ENCODE measurements around the gene CALN1. TPM values are rescaled to one million over a fixed set of nuclear protein-coding genes. Genes with fewer than 3 reads are reported as not detected.

The CALN1 gene
- total RNA-seq, 1 experiment from 2014 or later = 0.05 TPM

GRCh38 chr7:71990138-71990462 is 422.0 kb downstream of the CALN1 start:
- ATAC-seq (no peak), DNase-seq (ENCODE audit: low read depth, low spot score) (no peak)
- no TSS peak for BruUV-seq (replicated peaks)
- Histone ChIP-seq H3K27ac (ENCODE audit: low read length) (no peak overlapping the region), H3K4me3 (ENCODE audit: low read depth in 2 of 2, low read length in 2 of 2) (no peak overlapping the region), H3K9me3 (ENCODE audit: control insufficient read depth, insufficient read depth, low read depth, low read length) (no peaks in the 10 kb centered on the region), H3K4me1 (ENCODE audit: control insufficient read depth, insufficient read depth, low read length) (no peaks in the 10 kb centered on the region), H3K27me3 (ENCODE audit: control insufficient read depth, insufficient read depth, low read length) (no peaks in the 10 kb centered on the region), H3K36me3 (ENCODE audit: control insufficient read depth, insufficient read depth, low read length) (no peaks in the 10 kb centered on the region)
- ChIA-PET CTCF (no interaction called here), POLR2A (no interaction called here)
- intact Hi-C loops (cut with micrococcal nuclease; ENCODE audit: unreplicated experiment) = no loop called here
- in situ Hi-C loops (cut with HindIII; ENCODE audit: low pct_unique_long_range_greater_than_20kb, low sequenced_read_pairs) = no loop called here
- TF ChIP-seq, protein P1, sequence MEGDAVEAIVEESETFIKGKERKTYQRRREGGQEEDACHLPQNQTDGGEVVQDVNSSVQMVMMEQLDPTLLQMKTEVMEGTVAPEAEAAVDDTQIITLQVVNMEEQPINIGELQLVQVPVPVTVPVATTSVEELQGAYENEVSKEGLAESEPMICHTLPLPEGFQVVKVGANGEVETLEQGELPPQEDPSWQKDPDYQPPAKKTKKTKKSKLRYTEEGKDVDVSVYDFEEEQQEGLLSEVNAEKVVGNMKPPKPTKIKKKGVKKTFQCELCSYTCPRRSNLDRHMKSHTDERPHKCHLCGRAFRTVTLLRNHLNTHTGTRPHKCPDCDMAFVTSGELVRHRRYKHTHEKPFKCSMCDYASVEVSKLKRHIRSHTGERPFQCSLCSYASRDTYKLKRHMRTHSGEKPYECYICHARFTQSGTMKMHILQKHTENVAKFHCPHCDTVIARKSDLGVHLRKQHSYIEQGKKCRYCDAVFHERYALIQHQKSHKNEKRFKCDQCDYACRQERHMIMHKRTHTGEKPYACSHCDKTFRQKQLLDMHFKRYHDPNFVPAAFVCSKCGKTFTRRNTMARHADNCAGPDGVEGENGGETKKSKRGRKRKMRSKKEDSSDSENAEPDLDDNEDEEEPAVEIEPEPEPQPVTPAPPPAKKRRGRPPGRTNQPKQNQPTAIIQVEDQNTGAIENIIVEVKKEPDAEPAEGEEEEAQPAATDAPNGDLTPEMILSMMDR (IDR thresholded peaks at IDR 0.05) = no peak
- TF ChIP-seq POLR2AphosphoS5 (IDR thresholded peaks at IDR 0.05; ENCODE audit: low read depth, low read length) = no peak
- TF ChIP-seq REST (IDR thresholded peaks at IDR 0.05; ENCODE audit: insufficient read depth in 1 of 2, low read depth in 2 of 2, low read length in 1 of 2) = no peak
- no peak for TF ChIP-seq SIN3A (IDR thresholded peaks at IDR 0.05; ENCODE audit: borderline replicate concordance, insufficient read depth, low read depth, low read length)
- TF ChIP-seq TCF7L2 (IDR thresholded peaks at IDR 0.05; ENCODE audit: low read depth, low read length) = no peak

DNA sequence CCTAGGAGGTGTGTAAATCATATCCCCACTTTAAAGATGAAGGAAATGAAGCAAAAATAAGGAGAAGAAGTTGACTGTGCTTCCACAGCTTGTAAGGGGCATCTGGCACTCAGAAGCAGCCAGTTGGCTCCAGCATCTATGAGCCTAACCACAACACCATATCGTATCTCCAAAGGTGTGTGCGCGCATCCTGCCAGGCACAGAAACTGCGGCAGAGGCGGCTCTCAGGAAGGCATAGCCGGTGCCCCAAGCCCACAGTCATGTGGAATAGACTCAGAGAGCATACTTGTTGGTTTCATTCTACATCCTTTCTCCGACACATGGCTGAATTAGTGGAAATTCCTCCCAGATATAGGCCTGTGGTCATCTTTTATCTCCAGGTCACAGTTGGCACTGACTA is 423.9 kb downstream of the CALN1 start:
- POLR2A ChIA-PET = no interaction called here
- no peaks in the 10 kb centered on the region for H3K4me1 ChIP-seq (ENCODE audit: control insufficient read depth, insufficient read depth, low read length)
- H3K9me3 ChIP-seq (ENCODE audit: control insufficient read depth, insufficient read depth, low read depth, low read length) = no peaks in the 10 kb centered on the region
- intact Hi-C loops (cut with micrococcal nuclease; ENCODE audit: unreplicated experiment) (no loop called here), in situ Hi-C loops (cut with HindIII; ENCODE audit: low pct_unique_long_range_greater_than_20kb, low sequenced_read_pairs) (no loop called here)
- DNase-seq (ENCODE audit: low read depth, low spot score) (no peak), ATAC-seq (no peak)
- no peak overlapping the region for H3K27ac ChIP-seq (ENCODE audit: low read length)
- CTCF ChIA-PET = no interaction called here
- BruUV-seq (replicated peaks) = no TSS peak
- TF ChIP-seq SIN3A (IDR thresholded peaks at IDR 0.05; ENCODE audit: borderline replicate concordance, insufficient read depth, low read depth, low read length) (no peak), POLR2AphosphoS5 (IDR thresholded peaks at IDR 0.05; ENCODE audit: low read depth, low read length) (no peak)
- H3K27me3 ChIP-seq (ENCODE audit: control insufficient read depth, insufficient read depth, low read length) = no peaks in the 10 kb centered on the region
- no peak overlapping the region for H3K4me3 ChIP-seq (ENCODE audit: low read depth in 2 of 2, low read length in 2 of 2)
- H3K36me3 ChIP-seq (ENCODE audit: control insufficient read depth, insufficient read depth, low read length) = no peaks in the 10 kb centered on the region

- DNase-seq (ENCODE audit: low read depth, low spot score) (no peak), ATAC-seq (no peak)
- H3K9me3 ChIP-seq (ENCODE audit: control insufficient read depth, insufficient read depth, low read depth, low read length) = no peaks in the 10 kb centered on the region
- H3K4me1 ChIP-seq (ENCODE audit: control insufficient read depth, insufficient read depth, low read length) = no peaks in the 10 kb centered on the region
- POLR2A ChIA-PET = no interaction called here
- H3K4me3 ChIP-seq (ENCODE audit: low read depth in 2 of 2, low read length in 2 of 2) = no peak overlapping the region
- no peak overlapping the region for H3K27ac ChIP-seq (ENCODE audit: low read length)
- H3K27me3 ChIP-seq (ENCODE audit: control insufficient read depth, insufficient read depth, low read length) = no peaks in the 10 kb centered on the region
- CTCF ChIA-PET = no interaction called here
- H3K36me3 ChIP-seq (ENCODE audit: control insufficient read depth, insufficient read depth, low read length) = no peaks in the 10 kb centered on the region
- no peak for TF ChIP-seq POLR2AphosphoS5 (IDR thresholded peaks at IDR 0.05; ENCODE audit: low read depth, low read length)
- no peak for TF ChIP-seq TCF7L2 (IDR thresholded peaks at IDR 0.05; ENCODE audit: low read depth, low read length)
- in situ Hi-C loops (cut with HindIII; ENCODE audit: low pct_unique_long_range_greater_than_20kb, low sequenced_read_pairs) = no loop called here
- no TSS peak for BruUV-seq (replicated peaks)
- intact Hi-C loops (cut with micrococcal nuclease; ENCODE audit: unreplicated experiment) = no loop called here
Observed at GRCh38 chr7:71987200-71987767, 424.9 kb downstream of the CALN1 start.

All from Panc1 (cell line).